K562 (cell line): ENCODE data around the gene UNC119. TPM values are rescaled to one million over a fixed set of nuclear protein-coding genes. Genes with fewer than 3 reads are reported as not detected.

Experiments used
- ATAC-seq: fragments of 200-7000 bp; cut with Tn5 transposase; 3 replicates; pipeline ENCODE4 v1.9.1; 2020; ENCODE audit warnings: moderate library complexity
- BruUV-seq: library from RNA; stranded (reverse); fragments of 400-500 nt; replicated peaks from 2 replicates; lab custom pipeline; 2021; lab: Mats Ljungman, UMichigan
- CTCF ChIA-PET: fragments of 300-600 bp; formaldehyde crosslinking; extraction: SDS; loops from one replicate; lab custom pipeline; 2021; ENCODE audit warnings: low intra/inter-chr PET ratio; lab: Yijun Ruan, JAX
- POLR2A ChIA-PET: fragments of 300-600, 350-650 bp; sonication (Branson Sonifier 250); formaldehyde crosslinking; extraction: SDS; loops from one replicate; lab custom pipeline; 2021; ENCODE audit warnings: antibody characterized with exemption, inconsistent platforms; lab: Yijun Ruan, JAX
- DNase-seq, 4 experiments: peaks; one replicate each; pipeline versions ENCODE4 v3.0.0 to v3.0.0-alpha.2; 2011 to 2018; ENCODE audit warnings: low spot score in 3 of 4, mixed read lengths in 3 of 4; ENCODE audit errors: extremely low read depth in 1 of 4
- FAIRE-seq: peaks from 2 replicates; lab custom pipeline; 2011; peaks lifted over from hg19 to GRCh38; lab: Jason Lieb, UNC
- H2AFZ ChIP-seq: 2 replicates; pipeline ENCODE4 v1.6.0; 2011; ENCODE audit warnings: low read depth, low read length, control low read depth, inconsistent platforms
- H3K27ac ChIP-seq: fragments of 200-600 bp; 3 replicates; pipeline ENCODE4 v1.8.0; 2011; ENCODE audit warnings: low read depth, mild to moderate bottlenecking, control low read depth, inconsistent platforms, low read length, moderate library complexity, mixed read lengths; ENCODE audit errors: extremely low read depth
- H3K27me3 ChIP-seq, 2 experiments: fragments of 300-600 bp in 1 of 2; 2 replicates in 1 of 2; 3 replicates in 1 of 2; pipeline versions ENCODE4 v1.6.0 to v1.8.0; 2011; ENCODE audit warnings: inconsistent platforms in 2 of 2, low read length in 2 of 2, mild to moderate bottlenecking in 1 of 2, mixed read lengths in 1 of 2, moderate library complexity in 1 of 2; ENCODE audit not compliant: control insufficient read depth in 2 of 2, insufficient read depth in 2 of 2
- H3K36me3 ChIP-seq: fragments of 300-600 bp; 3 replicates; pipeline ENCODE4 v1.8.0; 2011; ENCODE audit warnings: mild to moderate bottlenecking, low read length, inconsistent platforms; ENCODE audit not compliant: control insufficient read depth, insufficient read depth
- H3K4me1 ChIP-seq, 2 experiments: fragments of 200-600 bp in 1 of 2; replicated peaks in 1 of 2; 2 replicates in 1 of 2; 3 replicates in 1 of 2; pipeline versions ENCODE4 v1.5.1 to v1.8.0; 2011; ENCODE audit warnings: inconsistent platforms in 2 of 2, low read length in 2 of 2, mild to moderate bottlenecking in 1 of 2, mixed read lengths in 1 of 2, moderate library complexity in 1 of 2; ENCODE audit not compliant: control insufficient read depth in 2 of 2, insufficient read depth in 2 of 2
- H3K4me2 ChIP-seq: 2 replicates; pipeline ENCODE4 v1.6.1; 2011; ENCODE audit warnings: low read length, control low read depth, inconsistent platforms, mixed read lengths; ENCODE audit not compliant: insufficient read depth
- H3K4me3 ChIP-seq: fragments of 200-600 bp; sonication (generic), shearing (Covaris generic); 2 replicates; pipeline ENCODE4 v1.5.1; 2016; ENCODE audit warnings: control low read depth, inconsistent platforms
- H3K79me2 ChIP-seq: fragments of 200-600 bp; 3 replicates; pipeline ENCODE4 v1.8.0; 2011; ENCODE audit warnings: low read length, inconsistent platforms; ENCODE audit not compliant: control insufficient read depth, insufficient read depth
- H3K9ac ChIP-seq, 2 experiments: 2 replicates each; pipeline versions ENCODE4 v1.6.0 to v1.6.1; 2011; ENCODE audit warnings: low read depth in 2 of 2, low read length in 2 of 2, control low read depth in 1 of 2, inconsistent platforms in 1 of 2, mild to moderate bottlenecking in 1 of 2, mixed read lengths in 1 of 2; ENCODE audit not compliant: insufficient read depth in 1 of 2
- H3K9me1 ChIP-seq: one replicate; pipeline ENCODE4 v1.6.0; 2011; ENCODE audit warnings: inconsistent platforms, mild to moderate bottlenecking, low read length, moderate library complexity; ENCODE audit not compliant: control insufficient read depth, insufficient read depth
- H3K9me3 ChIP-seq: replicated peaks from 2 replicates; pipeline ENCODE4 v1.5.1; 2011; ENCODE audit warnings: low read depth, low read length, inconsistent platforms; ENCODE audit not compliant: control insufficient read depth, insufficient read depth
- H4K20me1 ChIP-seq: replicated peaks from 2 replicates; pipeline ENCODE4 v1.6.1; 2011; ENCODE audit warnings: low read length, inconsistent platforms, mixed read lengths; ENCODE audit not compliant: control insufficient read depth, insufficient read depth
- CEBPB ChIP-seq: fragments of 450-650 bp; IDR thresholded peaks from 2 replicates; pipeline ENCODE4 v1.6.1; 2016; ENCODE audit warnings: missing genetic modification characterization, missing compliant biosample characterization
- E2F8 ChIP-seq: fragments of 450-650 bp; IDR thresholded peaks from 2 replicates; pipeline ENCODE4 v1.7.1; 2018; ENCODE audit warnings: mild to moderate bottlenecking, low read depth; ENCODE audit not compliant: partially characterized antibody
- GTF2E2 ChIP-seq: fragments of 200-800 bp; sonication (Bioruptor generic); IDR thresholded peaks from 2 replicates; pipeline ENCODE4 v1.6.1; 2016; ENCODE audit warnings: missing genetic modification characterization, missing compliant biosample characterization
- MCM2 ChIP-seq: fragments of 450-650 bp; IDR thresholded peaks from 2 replicates; pipeline ENCODE4 v1.6.1; 2017; ENCODE audit warnings: low read depth, mild to moderate bottlenecking
- NCOA2 ChIP-seq, 2 experiments: fragments of 450-650 bp; IDR thresholded peaks; 2 replicates each; pipeline ENCODE4 v1.6.1; 2018; ENCODE audit warnings: mild to moderate bottlenecking in 2 of 2, moderate library complexity in 1 of 2; ENCODE audit not compliant: partially characterized antibody in 2 of 2
- REST ChIP-seq, 2 experiments: fragments of 450-650 bp; formaldehyde crosslinking in 1 of 2; IDR thresholded peaks; 2 replicates each; pipeline versions ENCODE4 v1.4.0 to v1.6.1; 2014 to 2020; ENCODE audit warnings: mild to moderate bottlenecking in 2 of 2, borderline replicate concordance in 1 of 2, low read depth in 1 of 2
- ZNF212 ChIP-seq: fragments of 450-650 bp; formaldehyde crosslinking; IDR thresholded peaks from 2 replicates; pipeline ENCODE4 v1.4.0; 2020; ENCODE audit warnings: mild to moderate bottlenecking
- WGBS: fragments of 100-300 bp; shearing (Covaris generic); methylation state at CpG from one replicate; pipeline ENCODE4 v1.1.6; 2016; ENCODE audit warnings: low coverage, mixed read lengths; ENCODE audit not compliant: insufficient coverage; ENCODE audit errors: missing lambda C conversion rate; 5-methylcytosine and 5-hydroxymethylcytosine counted together
- in situ Hi-C: fragments of 300-500 bp; cut with MboI; formaldehyde crosslinking; loops from 4 replicates; pipeline ENCODE4 v1.15.0; 2018; ENCODE audit warnings: inconsistent platforms, mixed read lengths
- intact Hi-C: fragments of 100-400 bp; cut with micrococcal nuclease; formaldehyde crosslinking; loops from 2 replicates; pipeline ENCODE4 v1.14.2; 2022
- polyA plus RNA-seq, 8 experiments: library from polyadenylated mRNA; depleted of rRNA in 4 of 8; stranded (reverse) in 5 of 8; unstranded in 3 of 8; fragments of >200 nt; fragmentation: Nextera tagmentation in 2 of 8; fragmentation: Illumina TruSeq in 1 of 8; extraction: Ambion mirVana in 2 of 8; extraction: Trizol in 1 of 8; gene quantifications; 2 replicates each; pipeline versions ENCODE4 v1.2.1 to v1.2.3, GENCODE V29; 2011 to 2014; ENCODE audit warnings: inconsistent platforms in 1 of 8, missing spikeins in 1 of 8
- total RNA-seq, 7 experiments: library from RNA; depleted of rRNA in 6 of 7; stranded (reverse); fragments of >200 nt in 6 of 7; fragmentation: Illumina TruSeq in 2 of 7; extraction: Trizol in 2 of 7; gene quantifications; 2 replicates each; pipeline versions ENCODE4 v1.2.1 to v1.2.3, GENCODE V29; 2011 to 2021; ENCODE audit warnings: low replicate concordance in 1 of 7

Gene UNC119
- total and polyA plus RNA-seq, 9 of the 15 experiments (the other 6 are each of a cell fraction or from before 2014, with no cell fraction given): 0.37 to 47.7 (median 16.3) TPM

GRCh38 chr17:28573966-28574480, 21.6 kb upstream of the UNC119 start:
- Histone ChIP-seq H4K20me1 (0 out of 2 replicates have a peak, but pooled peaks cover 10% of the 10 kb centered on the region), H3K9me1 (peaks cover 18% of the 10 kb centered on the region), H2AFZ (no peak overlapping the region), H3K4me3 (no peak overlapping the region), H3K36me3 (peaks cover 57% of the 10 kb centered on the region), H3K79me2 (peaks cover 51% of the 10 kb centered on the region), H3K9ac (peak overlapping the region in 1 of 2 experiments; percentile 41; a peak in 1 of 4 replicates), H3K27me3 (no peaks in the 10 kb centered on the region), H3K27ac (no peak overlapping the region), H3K4me1 (peaks cover 32 to 40% of the 10 kb centered on the region in 2 experiments), H3K4me2 (no peak overlapping the region), H3K9me3 (no peaks in the 10 kb centered on the region)
- TF ChIP-seq REST (IDR thresholded peaks at IDR 0.05; ENCODE audit: borderline replicate concordance) (no peak), REST (CRISPR knock-in tag; IDR thresholded peaks at IDR 0.05; ENCODE audit: low read depth) (no peak), E2F8 (no peak), NCOA2 (IDR thresholded peaks at IDR 0.05; ENCODE audit: partially characterized antibody in 2 of 2) (no peak), MCM2 (no peak), ZNF212 (CRISPR knock-in tag) (no peak), CEBPB (tag) (no peak), GTF2E2 (no peak)
- intact Hi-C loops (no loop called here), in situ Hi-C loops (no loop called here)
- ChIA-PET CTCF (no interaction called here), POLR2A (interaction anchor here (0.5 to 16.7 kb wide), 5 partner anchors 10 to 371 kb away, joined by 3 to 274 read pairs (median 4); partner anchors contain the start of gene SPAG5)
- ATAC-seq: no peak
- WGBS: 80% methylated on average over 6 of the region's 6 CpGs
- DNase-seq: no peak
- BruUV-seq: no TSS peak
- FAIRE-seq: no peak
